Adrenal gland (tissue), 5 donors: ENCODE measurements around the gene PARD3B.

Source experiments
- POLR2A ChIP-seq, 2 donors: fragments of 450-650 bp; IDR thresholded peaks; one replicate each; pipeline ENCODE4 v1.6.1; 2017; ENCODE audit warnings: antibody characterized with exemption in 2 of 2, mild to moderate bottlenecking in 2 of 2, moderate library complexity in 1 of 2
- TF ChIP-seq, protein P1 (sequence below), 6 experiments: fragments of 450-650 bp in 4 of 6; fragments of 200-600 bp in 2 of 6; sonication (generic) in 1 of 6; IDR thresholded peaks; 1 replicate in 5 of 6; 2 replicates in 1 of 6; pipeline versions ENCODE4 v1.5.1 to v1.8.0; 2016 to 2021; ENCODE audit warnings: antibody characterized with exemption in 6 of 6, mild to moderate bottlenecking in 2 of 6, moderate library complexity in 1 of 6
- donor health status: DM: no; HTN: no; CAD: no.

DNA sequence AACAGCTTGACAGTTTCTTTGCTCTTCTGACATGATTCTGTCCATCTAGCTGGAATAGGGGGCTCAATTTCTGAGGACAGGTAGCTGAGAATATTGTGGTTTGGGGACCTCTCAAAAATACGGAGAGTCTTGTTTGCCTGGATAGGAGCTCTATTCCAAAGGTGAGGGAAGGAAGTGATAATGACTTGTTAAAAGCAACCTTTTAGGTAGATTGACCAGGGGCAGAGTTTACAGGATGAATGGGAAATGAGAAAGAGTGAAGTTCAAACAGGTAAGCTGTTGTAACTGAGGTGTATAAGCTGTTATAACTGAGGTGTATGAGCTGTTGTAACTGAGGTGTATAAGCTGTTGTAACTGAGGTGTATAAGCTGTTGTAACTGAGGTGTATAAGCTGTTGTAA lies 25.1 kb downstream of the PARD3B start:
- TF ChIP-seq, protein P1, sequence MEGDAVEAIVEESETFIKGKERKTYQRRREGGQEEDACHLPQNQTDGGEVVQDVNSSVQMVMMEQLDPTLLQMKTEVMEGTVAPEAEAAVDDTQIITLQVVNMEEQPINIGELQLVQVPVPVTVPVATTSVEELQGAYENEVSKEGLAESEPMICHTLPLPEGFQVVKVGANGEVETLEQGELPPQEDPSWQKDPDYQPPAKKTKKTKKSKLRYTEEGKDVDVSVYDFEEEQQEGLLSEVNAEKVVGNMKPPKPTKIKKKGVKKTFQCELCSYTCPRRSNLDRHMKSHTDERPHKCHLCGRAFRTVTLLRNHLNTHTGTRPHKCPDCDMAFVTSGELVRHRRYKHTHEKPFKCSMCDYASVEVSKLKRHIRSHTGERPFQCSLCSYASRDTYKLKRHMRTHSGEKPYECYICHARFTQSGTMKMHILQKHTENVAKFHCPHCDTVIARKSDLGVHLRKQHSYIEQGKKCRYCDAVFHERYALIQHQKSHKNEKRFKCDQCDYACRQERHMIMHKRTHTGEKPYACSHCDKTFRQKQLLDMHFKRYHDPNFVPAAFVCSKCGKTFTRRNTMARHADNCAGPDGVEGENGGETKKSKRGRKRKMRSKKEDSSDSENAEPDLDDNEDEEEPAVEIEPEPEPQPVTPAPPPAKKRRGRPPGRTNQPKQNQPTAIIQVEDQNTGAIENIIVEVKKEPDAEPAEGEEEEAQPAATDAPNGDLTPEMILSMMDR (IDR thresholded peaks at IDR 0.05) = no peak
- no peak for TF ChIP-seq POLR2A (IDR thresholded peaks at IDR 0.05)
